ENCODE results near the gene RIPOR1.

DNA sequence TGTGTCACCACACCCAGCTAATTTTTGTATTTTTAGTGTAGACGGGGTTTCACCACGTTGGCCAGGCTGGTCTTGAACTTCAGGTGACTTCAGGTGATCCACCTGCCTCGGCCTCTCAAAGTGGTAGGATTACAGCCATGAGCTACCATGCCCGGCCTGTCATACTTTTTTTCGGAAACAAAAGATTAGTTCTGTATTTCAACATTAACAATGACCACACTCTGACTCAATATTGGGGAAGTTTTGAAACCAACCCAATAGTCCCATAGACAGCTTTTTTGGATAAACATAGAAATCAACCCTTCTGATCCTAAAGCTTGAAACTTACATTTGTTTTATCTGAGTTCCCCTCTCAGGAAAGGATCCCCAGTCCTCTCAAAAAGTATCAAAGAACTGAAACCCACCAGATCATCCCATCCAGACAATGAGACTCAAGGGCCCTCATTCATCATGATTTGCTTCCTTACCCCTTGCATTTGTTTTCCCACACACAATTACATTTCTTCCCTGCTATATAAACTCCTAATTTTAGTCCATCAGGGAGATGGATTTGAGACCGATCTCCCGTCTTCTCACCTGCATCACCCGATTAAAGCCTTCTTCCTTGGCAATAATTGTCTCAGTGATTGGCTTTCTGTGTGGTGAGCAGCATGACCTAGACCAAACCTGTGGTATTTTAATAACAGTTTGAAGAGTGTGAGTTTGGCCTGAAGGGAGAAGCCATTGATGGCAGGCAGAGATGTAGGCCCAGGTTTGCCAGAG lies 38.1 kb upstream of the RIPOR1 start:
- TF ChIP-seq, protein P1, sequence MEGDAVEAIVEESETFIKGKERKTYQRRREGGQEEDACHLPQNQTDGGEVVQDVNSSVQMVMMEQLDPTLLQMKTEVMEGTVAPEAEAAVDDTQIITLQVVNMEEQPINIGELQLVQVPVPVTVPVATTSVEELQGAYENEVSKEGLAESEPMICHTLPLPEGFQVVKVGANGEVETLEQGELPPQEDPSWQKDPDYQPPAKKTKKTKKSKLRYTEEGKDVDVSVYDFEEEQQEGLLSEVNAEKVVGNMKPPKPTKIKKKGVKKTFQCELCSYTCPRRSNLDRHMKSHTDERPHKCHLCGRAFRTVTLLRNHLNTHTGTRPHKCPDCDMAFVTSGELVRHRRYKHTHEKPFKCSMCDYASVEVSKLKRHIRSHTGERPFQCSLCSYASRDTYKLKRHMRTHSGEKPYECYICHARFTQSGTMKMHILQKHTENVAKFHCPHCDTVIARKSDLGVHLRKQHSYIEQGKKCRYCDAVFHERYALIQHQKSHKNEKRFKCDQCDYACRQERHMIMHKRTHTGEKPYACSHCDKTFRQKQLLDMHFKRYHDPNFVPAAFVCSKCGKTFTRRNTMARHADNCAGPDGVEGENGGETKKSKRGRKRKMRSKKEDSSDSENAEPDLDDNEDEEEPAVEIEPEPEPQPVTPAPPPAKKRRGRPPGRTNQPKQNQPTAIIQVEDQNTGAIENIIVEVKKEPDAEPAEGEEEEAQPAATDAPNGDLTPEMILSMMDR (conservative IDR thresholded peaks at IDR 0.05): no peak
- no peak for TF ChIP-seq ZFX (IDR thresholded peaks at IDR 0.05)
